ENCODE data around the gene CSH1.
"Not testable (repeated sequence)": the region's sequence is repeated elsewhere in the genome, so short reads cannot be mapped to it uniquely, and the experiment has no call there.

Gene CSH1

DNA sequence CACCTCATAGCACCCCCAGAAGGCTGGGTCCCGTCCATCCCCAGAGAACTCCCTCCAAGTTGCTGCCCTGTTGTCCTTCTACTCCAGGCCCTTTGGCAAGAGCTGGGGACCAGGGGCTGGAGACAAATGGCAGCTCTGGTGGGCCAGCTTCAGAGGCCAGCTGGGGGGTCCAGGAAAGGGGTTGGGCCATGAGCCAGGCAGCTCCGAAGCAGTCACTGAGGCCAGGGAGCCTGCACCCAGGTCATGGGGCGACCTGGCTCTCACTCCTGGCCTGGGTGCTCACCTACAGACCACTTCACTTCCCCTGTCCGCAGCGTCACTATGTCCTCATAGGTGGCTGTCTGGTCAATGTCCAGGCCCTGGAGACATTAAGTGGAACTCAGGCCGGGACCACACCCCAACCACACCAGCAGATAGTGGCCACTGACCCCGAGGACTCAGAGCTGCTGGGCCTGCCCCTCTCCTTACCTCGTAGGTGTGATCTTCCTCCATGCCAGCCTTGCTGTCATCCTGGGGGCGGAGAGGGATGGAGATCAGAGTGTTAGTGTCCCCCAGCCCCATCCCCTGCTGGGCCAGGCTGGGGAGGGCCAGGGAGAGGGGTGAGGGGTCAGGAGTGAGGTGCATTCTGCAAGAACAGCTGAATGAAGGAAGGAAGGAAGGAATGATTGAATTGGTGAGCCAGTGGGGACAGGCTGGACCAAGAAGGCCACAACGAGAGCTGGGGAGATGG, 32.8 kb upstream of the CSH1 start:
- DNase-seq (ENCODE audit: low spot score) = no peak

DNA sequence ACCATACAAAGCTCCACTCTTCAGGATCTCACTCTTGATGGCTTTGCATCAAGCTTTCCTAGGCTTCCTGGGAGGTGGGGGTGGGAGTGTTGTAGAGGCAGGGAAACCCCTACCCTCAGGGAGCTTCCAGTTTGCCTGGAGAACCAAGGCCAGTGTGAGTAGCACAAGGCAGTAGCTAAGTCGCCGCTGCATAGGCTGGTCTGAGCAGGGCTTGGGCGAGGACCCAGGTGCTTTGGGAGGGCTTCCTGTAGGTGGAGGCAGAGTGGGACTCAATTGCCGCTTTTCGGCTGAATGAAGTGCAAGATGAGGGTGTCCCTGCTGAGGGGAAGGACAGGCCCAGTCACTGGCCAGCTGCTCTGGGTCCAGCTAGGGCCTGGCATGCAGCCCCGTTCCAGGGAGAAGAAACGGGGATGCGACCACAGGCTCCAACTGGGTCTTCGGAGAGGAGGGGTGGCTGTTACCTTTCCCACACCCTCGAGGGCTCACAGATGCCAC, 31.8 kb upstream of the CSH1 start:
- DNase-seq (ENCODE audit: low spot score) = no peak

DNA sequence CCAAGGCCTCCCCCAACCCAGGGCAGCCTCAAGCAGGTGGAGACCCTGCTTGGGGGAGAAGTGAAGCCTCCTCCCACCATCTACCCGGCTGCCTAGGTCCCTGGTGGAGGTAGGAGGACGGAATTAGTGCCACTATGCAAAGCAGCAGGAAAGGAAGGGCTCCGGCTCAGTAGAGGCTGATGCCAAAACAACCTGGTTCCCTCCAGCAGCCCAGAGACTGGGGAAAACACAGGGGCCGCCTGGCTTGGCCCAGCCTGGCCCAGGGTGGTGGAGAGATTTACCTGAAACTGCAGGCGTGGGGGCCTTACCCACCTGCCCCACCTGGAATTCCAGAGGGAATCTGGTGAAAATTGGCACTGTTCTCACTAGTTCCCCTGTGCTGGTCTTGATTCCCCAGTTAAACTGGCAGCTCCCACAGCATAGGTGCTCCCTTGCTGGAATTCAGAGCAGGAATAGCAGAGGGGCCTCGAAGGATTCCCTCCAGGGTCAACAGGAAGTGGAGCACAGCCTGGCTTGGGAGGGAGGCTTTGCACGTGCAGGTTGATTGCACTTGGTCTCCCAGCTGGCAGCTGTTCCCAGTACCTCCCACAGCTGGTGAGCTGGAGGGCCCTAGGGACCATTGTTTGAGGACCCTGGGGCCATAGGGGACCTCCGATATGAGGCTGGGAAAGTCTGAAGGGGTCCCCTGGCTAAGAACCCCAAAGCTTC, 31.2 kb upstream of the CSH1 start:
- no peak for DNase-seq (ENCODE audit: low spot score)

DNA sequence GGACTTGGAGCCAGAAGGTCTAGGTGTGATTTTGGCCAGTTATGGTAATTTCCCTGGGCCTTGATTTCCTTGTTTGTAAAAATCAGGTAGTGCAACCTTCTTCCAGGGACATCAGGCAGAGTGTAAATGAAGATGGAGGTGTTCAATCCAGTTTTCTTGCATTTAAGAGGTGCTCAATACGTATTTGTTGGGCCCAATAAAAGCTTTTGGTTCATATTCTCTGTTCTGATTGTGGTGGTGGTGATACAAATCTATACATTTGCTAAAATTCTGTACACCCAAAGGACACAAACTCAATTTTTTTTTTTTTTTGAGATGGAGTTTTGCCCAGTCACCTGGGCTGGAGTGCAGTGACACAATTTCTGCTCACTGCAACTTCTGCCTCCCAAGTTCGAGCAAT, 29.8 kb upstream of the CSH1 start:
- no peak for DNase-seq (ENCODE audit: low spot score)

DNA sequence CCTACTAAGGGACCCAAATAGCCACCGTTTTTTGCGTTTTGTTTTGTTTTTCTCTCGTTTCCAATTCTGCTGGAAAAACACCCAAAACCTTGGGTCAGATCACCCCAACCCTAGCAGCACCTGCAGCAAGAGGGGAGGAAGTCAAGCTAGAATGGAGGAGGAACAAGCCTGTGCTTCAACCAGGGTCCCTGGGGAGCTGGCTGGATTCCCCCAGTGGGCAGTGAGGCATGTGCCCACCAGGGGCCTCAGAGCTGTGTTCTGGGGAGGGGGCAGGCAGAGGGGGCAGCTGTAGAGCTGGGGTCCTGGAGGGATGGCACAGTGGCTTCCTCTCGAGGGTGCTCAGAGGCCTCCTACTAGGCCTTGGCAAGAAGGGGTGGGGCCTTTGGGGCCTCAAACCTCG, 29.2 kb upstream of the CSH1 start:
- no peak for DNase-seq (ENCODE audit: low spot score)

DNA sequence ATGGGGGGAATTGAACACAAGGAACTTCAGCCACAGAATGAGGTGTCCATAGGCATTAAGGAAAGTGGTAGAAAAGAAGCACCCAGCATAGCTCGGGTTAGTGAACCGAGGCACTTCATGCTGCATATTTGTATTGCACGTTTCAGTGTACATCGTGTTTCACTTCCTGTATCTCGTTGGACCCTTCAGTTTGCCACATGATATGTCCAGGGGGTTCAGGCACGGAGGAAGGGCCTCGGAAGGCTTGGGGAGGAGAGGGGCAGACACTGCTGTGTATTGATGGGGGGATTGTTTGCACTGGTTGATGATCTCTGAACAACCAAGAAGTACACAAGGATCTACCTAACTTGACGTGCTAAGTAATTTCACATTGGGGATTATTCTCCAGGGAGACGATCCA, 26.0 kb upstream of the CSH1 start:
- not testable (repeated sequence) for DNase-seq (ENCODE audit: low spot score)

DNA sequence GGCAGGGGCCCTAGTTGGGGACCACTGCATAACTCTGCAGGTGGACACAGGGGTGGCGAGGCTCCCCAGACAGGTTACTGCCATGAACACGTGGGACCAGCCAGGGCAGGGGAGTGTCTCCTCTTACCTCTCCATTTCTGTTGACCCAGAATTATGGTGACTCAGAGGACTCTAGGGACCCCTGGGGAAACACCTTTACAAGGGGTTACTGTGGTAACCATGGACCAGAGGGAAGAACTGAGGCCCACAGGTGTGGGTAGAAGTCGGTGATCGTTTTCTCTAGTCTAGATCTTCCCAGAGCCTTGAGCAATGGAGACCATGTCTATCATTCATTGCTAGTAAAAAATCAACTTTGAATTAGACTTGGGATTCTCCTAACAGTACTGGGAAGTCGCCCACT, 24.4 kb upstream of the CSH1 start:
- not testable (repeated sequence) for DNase-seq (ENCODE audit: low spot score)

DNA sequence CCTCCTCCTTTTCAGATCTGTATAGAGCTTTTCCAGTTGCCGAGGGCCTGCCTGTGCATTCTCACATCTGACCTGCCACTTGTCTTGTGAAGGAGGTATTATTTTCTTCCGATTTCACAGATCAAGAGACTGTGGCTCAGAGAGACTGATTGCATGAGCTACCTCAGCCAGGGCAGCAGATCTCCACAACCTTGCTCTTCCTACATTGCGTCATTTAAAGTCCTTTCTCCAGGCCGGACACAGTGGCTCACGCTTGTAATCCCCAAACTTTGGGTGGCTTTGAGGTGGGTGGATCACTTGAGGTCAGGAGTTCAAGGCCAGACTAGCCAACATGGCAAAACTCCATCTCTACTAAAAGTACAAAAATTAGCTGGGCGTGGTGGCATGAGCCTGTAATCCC, 23.7 kb upstream of the CSH1 start:
- not testable (repeated sequence) for DNase-seq (ENCODE audit: low spot score)

DNA sequence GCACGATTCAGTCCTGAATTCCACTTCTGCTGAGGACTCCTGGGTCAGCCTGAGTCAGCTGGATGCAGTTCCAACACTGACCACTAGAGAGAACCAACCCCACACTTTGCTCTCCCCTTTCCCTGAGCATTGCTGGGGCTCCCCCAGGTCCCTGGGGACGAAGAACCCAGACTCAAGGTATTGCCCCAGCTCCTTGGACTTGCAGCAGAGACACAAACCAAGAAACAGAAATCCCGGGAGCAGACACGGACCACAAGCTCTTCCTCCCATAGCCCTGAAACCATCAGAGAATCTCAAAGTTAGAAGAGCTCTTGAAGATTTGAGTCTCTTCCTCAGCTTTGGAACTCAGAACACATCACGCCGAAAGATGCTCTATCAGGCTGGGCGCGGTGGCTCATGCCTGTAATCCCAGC, 22.9 kb upstream of the CSH1 start:
- peak; percentile 70 for DNase-seq (ENCODE audit: low spot score)

DNA sequence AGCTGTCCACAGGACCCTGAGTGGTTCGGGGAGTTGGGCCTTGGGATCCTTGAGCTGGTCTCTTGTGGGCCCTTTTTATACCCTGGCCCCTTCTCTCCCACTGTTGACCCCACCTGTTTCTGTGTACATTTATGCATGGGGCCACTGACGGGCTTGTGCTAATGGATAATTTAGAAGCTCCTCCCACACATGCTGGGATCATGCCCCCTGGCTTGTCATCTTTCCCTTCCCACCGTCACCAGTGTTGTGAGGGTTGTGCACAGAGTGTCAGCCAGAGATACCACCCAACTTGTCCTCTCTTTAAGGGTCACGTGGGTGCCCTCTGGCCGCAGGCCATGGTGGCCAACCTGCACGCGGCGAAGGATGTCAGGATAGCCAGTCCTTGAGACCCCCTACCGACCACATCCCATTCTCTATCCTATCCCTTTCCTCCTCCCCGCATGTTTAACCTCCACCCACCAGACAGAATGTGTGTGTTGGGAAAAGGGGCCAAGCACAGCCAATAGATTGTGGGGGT, 22.5 kb upstream of the CSH1 start, which contains the start of gene GH1:
Gene GH1 (minus strand): TSS at position 51 of the 517 bp plus-strand sequence. CDS start 63 bp downstream, outside the sequence.
- DNase-seq (ENCODE audit: low spot score) = not testable (repeated sequence)

DNA sequence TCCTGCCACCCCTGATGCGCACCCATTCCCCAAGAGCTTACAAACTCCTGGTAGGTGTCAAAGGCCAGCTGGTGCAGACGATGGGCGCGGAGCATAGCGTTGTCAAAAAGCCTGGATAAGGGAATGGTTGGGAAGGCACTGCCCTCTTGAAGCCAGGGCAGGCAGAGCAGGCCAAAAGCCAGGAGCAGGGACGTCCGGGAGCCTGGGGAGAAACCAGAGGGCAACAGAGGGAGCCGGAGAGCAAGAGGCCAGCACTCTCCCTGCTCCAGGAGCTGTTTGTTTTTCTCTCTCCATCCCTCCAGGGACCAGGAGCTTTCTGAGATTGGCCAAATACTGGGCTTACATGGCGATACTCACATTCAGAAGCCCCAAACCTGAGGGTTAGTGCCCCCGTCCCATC, 21.9 kb upstream of the CSH1 start:
- no peak for DNase-seq (ENCODE audit: low spot score)

DNA sequence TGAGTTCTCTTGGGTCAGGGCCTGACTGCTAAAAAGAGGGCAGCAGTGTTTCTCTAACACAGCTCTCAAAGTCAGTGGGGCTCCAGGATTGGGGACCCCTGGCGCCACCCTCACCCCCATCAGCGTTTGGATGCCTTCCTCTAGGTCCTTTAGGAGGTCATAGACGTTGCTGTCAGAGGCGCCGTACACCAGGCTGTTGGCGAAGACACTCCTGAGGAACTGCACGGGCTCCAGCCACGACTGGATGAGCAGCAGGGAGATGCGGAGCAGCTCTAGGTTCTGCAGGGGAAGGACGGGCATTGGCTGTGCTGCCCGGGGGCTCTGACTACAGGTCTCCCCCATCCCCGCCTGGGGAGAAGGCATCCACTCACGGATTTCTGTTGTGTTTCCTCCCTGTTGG, 21.3 kb upstream of the CSH1 start:
- no peak for DNase-seq (ENCODE audit: low spot score)

DNA sequence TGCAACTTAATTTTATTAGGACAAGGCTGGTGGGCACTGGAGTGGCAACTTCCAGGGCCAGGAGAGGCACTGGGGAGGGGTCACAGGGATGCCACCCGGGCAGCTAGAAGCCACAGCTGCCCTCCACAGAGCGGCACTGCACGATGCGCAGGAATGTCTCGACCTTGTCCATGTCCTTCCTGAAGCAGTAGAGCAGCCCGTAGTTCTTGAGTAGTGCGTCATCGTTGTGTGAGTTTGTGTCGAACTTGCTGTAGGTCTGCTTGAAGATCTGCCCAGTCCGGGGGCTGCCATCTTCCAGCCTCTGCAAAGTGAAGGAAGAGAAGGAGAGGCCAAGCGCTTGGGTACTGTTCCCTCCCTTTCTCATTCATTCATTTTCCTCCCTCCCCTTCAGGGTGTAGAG, 20.8 kb upstream of the CSH1 start:
- DNase-seq (ENCODE audit: low spot score) = not testable (repeated sequence)

DNA sequence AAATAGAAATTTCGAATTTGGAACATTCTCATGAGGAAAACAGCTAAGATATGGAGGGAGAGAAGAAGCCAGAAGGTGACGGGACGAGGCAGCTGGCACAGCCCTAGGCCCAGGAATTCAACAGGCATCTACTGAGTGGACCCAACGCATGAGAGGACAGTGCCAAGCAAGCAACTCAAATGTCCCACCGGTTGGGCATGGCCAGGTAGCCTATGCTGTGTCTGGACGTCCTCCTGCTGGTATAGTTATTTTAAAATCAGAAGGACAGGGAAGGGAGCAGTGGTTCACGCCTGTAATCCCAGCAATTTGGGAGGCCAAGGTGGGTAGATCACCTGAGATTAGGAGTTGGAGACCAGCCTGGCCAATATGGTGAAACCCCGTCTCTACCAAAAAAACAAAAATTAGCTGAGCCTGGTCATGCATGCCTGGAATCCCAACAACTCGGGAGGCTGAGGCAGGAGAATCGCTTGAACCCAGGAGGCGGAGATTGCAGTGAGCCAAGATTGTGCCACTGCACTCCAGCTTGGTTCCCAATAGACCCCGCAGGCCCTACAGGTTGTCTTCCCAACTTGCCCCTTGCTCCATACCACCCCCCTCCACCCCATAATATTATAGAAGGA, 20.3 kb upstream of the CSH1 start:
- no peak for DNase-seq (ENCODE audit: low spot score)

DNA sequence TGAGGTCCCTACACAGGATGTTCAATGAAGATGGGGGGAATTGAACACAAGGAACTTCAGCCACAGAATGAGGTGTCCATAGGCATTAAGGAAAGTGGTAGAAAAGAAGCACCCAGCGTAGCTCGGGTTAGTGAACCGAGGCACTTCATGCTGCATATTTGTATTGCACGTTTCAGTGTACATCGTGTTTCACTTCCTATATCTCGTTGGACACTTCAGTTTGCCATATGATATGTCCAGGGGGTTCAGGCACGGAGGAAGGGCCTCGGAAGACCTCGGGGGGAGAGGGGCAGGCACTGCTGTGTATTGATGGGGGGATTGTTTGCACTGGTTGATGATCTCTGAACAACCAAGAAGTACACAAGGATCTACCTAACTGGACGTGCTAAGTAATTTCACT, 19.4 kb upstream of the CSH1 start:
- not testable (repeated sequence) for DNase-seq (ENCODE audit: low spot score)

DNA sequence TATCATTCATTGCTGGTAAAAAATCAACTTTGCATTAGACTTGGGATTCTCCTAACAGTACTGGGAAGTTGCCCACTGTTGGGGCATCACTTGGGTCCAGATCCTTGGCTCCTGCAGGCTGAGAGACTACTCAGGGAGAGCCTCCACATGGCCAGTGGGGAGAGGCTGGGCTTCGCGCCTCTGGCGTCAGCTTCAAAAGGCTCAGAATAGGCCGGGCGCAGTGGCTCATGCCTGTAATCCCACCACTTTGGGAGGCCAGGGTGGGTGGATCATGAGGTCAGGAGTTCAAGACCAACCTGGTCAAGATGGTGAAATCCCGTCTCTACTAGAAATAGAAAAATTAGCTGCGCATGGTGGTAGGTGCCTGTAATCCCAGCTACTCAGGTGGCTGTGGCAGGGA, 18.1 kb upstream of the CSH1 start:
- no peak for DNase-seq (ENCODE audit: low spot score)

DNA sequence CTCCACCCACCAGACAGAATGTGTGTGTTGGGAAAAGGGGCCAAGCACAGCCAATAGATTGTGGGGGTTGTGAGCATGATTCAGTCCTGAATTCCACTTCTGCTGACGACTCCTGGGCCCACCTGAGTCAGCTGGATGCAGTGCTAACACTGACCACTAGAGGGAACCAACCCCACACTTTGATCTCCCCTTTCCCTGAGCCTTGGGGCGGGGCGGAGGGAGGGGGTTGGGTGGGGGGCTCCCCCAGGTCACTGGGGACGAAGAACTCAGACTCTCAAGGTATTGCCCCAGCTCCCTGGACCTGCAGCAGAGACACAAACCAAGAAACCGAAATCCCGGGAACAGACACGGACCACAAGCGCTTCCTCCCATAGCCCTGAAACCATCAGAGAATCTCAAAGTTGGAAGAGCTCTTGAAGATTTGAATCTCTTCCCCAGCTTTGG, 15.3 kb upstream of the CSH1 start:
- no peak for DNase-seq (ENCODE audit: low spot score)

DNA sequence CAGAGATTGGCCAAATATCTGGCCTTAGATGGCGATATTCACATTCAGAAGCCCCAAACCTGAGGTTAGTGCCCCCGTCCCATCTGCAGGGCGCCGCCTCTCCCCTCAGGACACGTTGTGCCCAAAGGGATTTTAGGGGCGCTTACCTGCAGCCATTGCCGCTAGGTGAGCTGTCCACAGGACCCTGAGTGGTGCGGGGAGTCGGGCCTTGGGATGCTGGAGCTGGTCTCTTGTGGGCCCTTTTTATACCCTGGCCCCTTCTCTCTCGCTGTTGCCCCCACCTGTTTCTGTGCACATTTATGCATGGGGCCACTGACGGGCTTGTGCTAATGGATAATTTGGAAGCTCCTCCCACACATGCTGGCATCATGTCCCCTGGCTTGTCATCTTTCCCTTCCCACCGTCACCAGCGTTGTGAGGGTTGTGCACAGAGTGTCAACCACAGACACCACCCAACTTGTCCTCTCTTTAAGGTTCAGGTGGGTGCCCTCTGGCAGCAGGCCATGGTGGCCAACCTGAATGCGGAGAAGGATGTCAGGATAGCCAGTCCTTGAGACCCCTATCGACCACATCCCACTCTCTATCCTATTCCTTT, 14.8 kb upstream of the CSH1 start, which contains the start of gene CSHL1:
Gene CSHL1 (minus strand): TSS at position 218 of the 595 bp plus-strand sequence. CDS start 62 bp downstream, at position 156.
- DNase-seq (ENCODE audit: low spot score) = no peak

DNA sequence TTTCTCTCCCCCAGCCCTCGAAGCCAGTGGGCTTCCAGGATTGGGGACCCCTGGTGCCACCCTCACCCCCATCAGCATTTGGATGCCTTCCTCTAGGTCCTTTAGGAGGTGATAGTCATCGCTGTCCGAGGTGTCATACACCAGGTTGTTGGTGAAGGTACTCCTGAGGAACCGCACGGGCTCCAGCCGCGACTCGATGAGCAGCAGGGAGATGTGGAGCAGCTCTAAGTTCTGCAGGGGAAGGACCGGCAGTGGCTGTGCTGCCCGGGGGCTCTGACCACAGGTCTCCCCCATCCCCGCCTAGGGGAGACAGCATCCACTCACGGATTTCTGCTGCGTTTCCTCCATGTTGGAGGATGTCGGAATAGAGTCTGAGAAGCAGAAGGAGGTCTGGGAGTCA, 13.7 kb upstream of the CSH1 start:
- DNase-seq (ENCODE audit: low spot score) = no peak

DNA sequence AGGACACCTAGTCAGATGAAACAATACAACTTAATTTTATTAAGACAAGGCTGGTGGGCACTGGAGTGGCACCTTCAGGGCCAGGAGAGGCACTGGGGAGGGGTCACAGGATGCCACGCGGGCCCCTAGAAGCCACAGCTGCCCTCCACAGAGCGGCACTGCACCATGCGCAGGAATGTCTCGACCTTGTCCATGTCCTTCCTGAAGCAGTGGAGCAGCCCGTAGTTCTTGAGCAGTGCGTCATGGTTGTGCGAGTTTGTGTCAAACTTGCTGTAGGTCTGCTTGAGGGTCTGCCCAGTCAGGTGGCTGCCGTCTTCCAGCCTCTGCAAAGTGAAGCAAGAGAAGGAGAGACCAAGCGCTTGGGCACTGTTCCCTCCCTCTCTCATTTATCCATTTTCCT, 13.2 kb upstream of the CSH1 start:
- DNase-seq (ENCODE audit: low spot score) = not testable (repeated sequence)

DNA sequence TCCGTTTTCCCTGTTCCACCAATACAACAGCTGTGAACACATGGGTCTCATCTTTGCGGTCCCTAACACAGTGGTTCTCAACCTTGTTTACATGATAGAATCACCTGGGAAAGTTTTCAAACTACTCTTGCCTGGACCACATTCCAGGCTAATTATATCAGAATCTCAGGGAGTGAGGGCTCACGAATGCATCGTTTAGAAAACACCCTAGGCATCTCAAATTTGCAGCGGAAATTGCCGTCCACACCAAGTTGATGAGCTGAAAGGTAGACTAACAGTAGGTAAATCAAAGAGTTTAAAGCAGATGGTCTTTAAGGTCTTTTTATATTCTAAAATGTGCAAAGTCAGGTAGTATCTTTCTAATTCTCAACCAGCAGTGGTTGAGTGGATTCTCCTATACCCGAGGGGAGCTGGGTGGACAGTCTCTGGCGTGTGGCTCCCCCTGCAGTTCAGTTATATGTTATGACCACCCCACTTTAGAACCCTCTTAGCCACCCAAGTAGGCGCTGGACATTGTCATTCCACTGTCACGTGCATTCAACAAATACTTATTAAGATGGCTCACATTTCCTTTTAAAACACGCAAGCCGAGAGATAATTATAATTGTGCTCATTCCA, 10.9 kb upstream of the CSH1 start:
- DNase-seq (ENCODE audit: low spot score) = not testable (repeated sequence)

DNA sequence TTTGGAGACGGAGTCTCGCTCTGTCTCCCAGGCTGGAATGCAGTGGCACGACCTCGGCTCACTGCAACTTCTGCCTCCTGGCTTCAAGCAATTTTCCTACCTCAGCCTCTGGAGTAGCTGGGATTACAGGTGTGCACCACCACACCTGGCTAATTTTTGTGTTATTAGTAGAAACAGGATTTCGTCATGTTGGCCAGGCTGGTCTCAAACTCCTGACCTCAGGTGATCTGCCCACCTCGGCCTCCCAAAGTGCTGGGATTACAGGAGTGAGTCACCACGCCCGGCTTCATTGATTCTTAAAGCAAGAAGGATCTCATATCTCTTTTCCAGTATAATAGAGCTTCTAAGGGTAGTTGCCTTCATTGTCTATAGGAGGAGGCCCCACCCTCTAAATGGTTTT, 8.4 kb upstream of the CSH1 start:
- DNase-seq (ENCODE audit: low spot score) = not testable (repeated sequence)

Data from Ammon's horn (tissue), 1 donor.